Measurements from ENCODE around the gene RASAL2.
"Not testable (repeated sequence)": the region's sequence is repeated elsewhere in the genome, so short reads cannot be mapped to it uniquely, and the experiment has no call there.

Gene RASAL2

GRCh38 chr1:178092878-178093493, 918 bp upstream of the RASAL2 start:
- Mint-ChIP-seq H3K9me3 (peaks cover 11% of the 10 kb centered on the region), H3K27ac (no peak overlapping the region), H3K36me3 (no peaks in the 10 kb centered on the region), H3K4me1 (peaks cover 6% of the 10 kb centered on the region), H3K4me3 (peak overlapping the region; percentile 46)
- DNase-seq (ENCODE audit: low spot score in 2 of 2), result no peak
- no peak for ATAC-seq

- H3K9me3 Mint-ChIP-seq, result peaks cover 7% of the 10 kb centered on the region
- no peaks in the 10 kb centered on the region for H3K36me3 Mint-ChIP-seq
- peaks cover 6% of the 10 kb centered on the region for H3K4me1 Mint-ChIP-seq
- no peak overlapping the region for H3K27ac Mint-ChIP-seq
- peak overlapping the region; percentile 46 for H3K4me3 Mint-ChIP-seq
- ATAC-seq (peak; percentile 51), DNase-seq (ENCODE audit: low spot score in 2 of 2) (no peak)
These were observed 382 bp upstream of the RASAL2 start for GRCh38 chr1:178093494-178093950.

GRCh38 chr1:178094739-178095645, 1.1 kb downstream of the RASAL2 start:
- Mint-ChIP-seq H3K27ac (no peak overlapping the region), H3K36me3 (no peaks in the 10 kb centered on the region), H3K4me3 (no peak overlapping the region), H3K4me1 (peaks cover 6% of the 10 kb centered on the region), H3K9me3 (peaks cover 3% of the 10 kb centered on the region)
- ATAC-seq (no peak), DNase-seq (ENCODE audit: low spot score in 2 of 2) (no peak)

- H3K9me3 Mint-ChIP-seq, result peaks cover 3% of the 10 kb centered on the region
- DNase-seq (ENCODE audit: low spot score in 2 of 2) (no peak), ATAC-seq (no peak)
- H3K4me3 Mint-ChIP-seq, result no peak overlapping the region
- no peaks in the 10 kb centered on the region for H3K36me3 Mint-ChIP-seq
- H3K27ac Mint-ChIP-seq, result no peak overlapping the region
- peaks cover 6% of the 10 kb centered on the region for H3K4me1 Mint-ChIP-seq
These were observed 2.5 kb downstream of the RASAL2 start for GRCh38 chr1:178096421-178096820.

- Mint-ChIP-seq H3K27ac (no peak overlapping the region), H3K36me3 (no peaks in the 10 kb centered on the region), H3K9me3 (peaks cover 3% of the 10 kb centered on the region), H3K4me1 (peaks cover 3% of the 10 kb centered on the region), H3K4me3 (no peak overlapping the region)
- no peak for ATAC-seq
- no peak for DNase-seq (ENCODE audit: low spot score in 2 of 2)
These were observed 4.4 kb downstream of the RASAL2 start for GRCh38 chr1:178098262-178098661.

- Mint-ChIP-seq H3K36me3 (no peaks in the 10 kb centered on the region), H3K27ac (no peak overlapping the region)
These were observed 7.3 kb downstream of the RASAL2 start for GRCh38 chr1:178101266-178101630.

GRCh38 chr1:178101654-178102053, 7.8 kb downstream of the RASAL2 start:
- H3K36me3 Mint-ChIP-seq, result no peaks in the 10 kb centered on the region
- H3K27ac Mint-ChIP-seq, result no peak overlapping the region
- DNase-seq (ENCODE audit: low spot score in 2 of 2), result no peak
- no peak overlapping the region for H3K4me3 Mint-ChIP-seq
- H3K9me3 Mint-ChIP-seq, result no peaks in the 10 kb centered on the region
- ATAC-seq, result no peak
- H3K4me1 Mint-ChIP-seq, result no peaks in the 10 kb centered on the region

More at GRCh38 chr1:178101266-178101630, 7.3 kb downstream of the RASAL2 start:
- H3K4me1 Mint-ChIP-seq, result no peaks in the 10 kb centered on the region
- no peak overlapping the region for H3K4me3 Mint-ChIP-seq
- H3K9me3 Mint-ChIP-seq, result no peaks in the 10 kb centered on the region
- ATAC-seq (no peak), DNase-seq (ENCODE audit: low spot score in 2 of 2) (no peak)

- ATAC-seq (no peak), DNase-seq (ENCODE audit: low spot score in 2 of 2) (no peak)
- Mint-ChIP-seq H3K27ac (no peak overlapping the region), H3K4me3 (no peak overlapping the region), H3K36me3 (no peaks in the 10 kb centered on the region), H3K9me3 (no peaks in the 10 kb centered on the region), H3K4me1 (no peaks in the 10 kb centered on the region)
These were observed 8.3 kb downstream of the RASAL2 start for GRCh38 chr1:178102218-178102617.

GRCh38 chr1:178107823-178108222, 13.9 kb downstream of the RASAL2 start:
- no peak overlapping the region for H3K4me3 Mint-ChIP-seq
- DNase-seq (ENCODE audit: low spot score in 2 of 2) (no peak), ATAC-seq (no peak)
- no peaks in the 10 kb centered on the region for H3K36me3 Mint-ChIP-seq
- no peaks in the 10 kb centered on the region for H3K4me1 Mint-ChIP-seq
- H3K9me3 Mint-ChIP-seq, result no peaks in the 10 kb centered on the region
- H3K27ac Mint-ChIP-seq, result no peak overlapping the region

- no peaks in the 10 kb centered on the region for H3K9me3 Mint-ChIP-seq
- H3K4me3 Mint-ChIP-seq, result no peak overlapping the region
- no peak overlapping the region for H3K27ac Mint-ChIP-seq
- no peaks in the 10 kb centered on the region for H3K36me3 Mint-ChIP-seq
- DNase-seq (ENCODE audit: low spot score in 2 of 2), result no peak
- no peaks in the 10 kb centered on the region for H3K4me1 Mint-ChIP-seq
- no peak for ATAC-seq
These were observed 15.6 kb downstream of the RASAL2 start for GRCh38 chr1:178109348-178110143.

GRCh38 chr1:178115260-178115659, 21.4 kb downstream of the RASAL2 start:
- ATAC-seq (no peak), DNase-seq (ENCODE audit: low spot score in 2 of 2) (no peak)
- H3K4me1 Mint-ChIP-seq, result no peaks in the 10 kb centered on the region
- H3K9me3 Mint-ChIP-seq, result peaks cover 6% of the 10 kb centered on the region
- no peaks in the 10 kb centered on the region for H3K36me3 Mint-ChIP-seq
- H3K4me3 Mint-ChIP-seq, result no peak overlapping the region
- H3K27ac Mint-ChIP-seq, result no peak overlapping the region

GRCh38 chr1:178118524-178118923, 24.6 kb downstream of the RASAL2 start:
- Mint-ChIP-seq H3K27ac (no peak overlapping the region), H3K36me3 (no peaks in the 10 kb centered on the region), H3K4me3 (no peak overlapping the region), H3K9me3 (peaks cover 6% of the 10 kb centered on the region), H3K4me1 (no peaks in the 10 kb centered on the region)
- DNase-seq (ENCODE audit: low spot score in 2 of 2) (no peak), ATAC-seq (no peak)

GRCh38 chr1:178119628-178120027, 25.7 kb downstream of the RASAL2 start:
- Mint-ChIP-seq H3K27ac (no peak overlapping the region), H3K4me3 (no peak overlapping the region), H3K36me3 (no peaks in the 10 kb centered on the region), H3K9me3 (peaks cover 6% of the 10 kb centered on the region), H3K4me1 (no peaks in the 10 kb centered on the region)
- DNase-seq (ENCODE audit: low spot score in 2 of 2) (no peak), ATAC-seq (no peak)

GRCh38 chr1:178120088-178120487, 26.2 kb downstream of the RASAL2 start:
- Mint-ChIP-seq H3K4me3 (no peak overlapping the region), H3K27ac (no peak overlapping the region), H3K9me3 (peaks cover 6% of the 10 kb centered on the region), H3K4me1 (no peaks in the 10 kb centered on the region), H3K36me3 (no peaks in the 10 kb centered on the region)
- DNase-seq (ENCODE audit: low spot score in 2 of 2), result no peak
- ATAC-seq, result no peak

GRCh38 chr1:178120520-178121052, 26.7 kb downstream of the RASAL2 start:
- not testable (repeated sequence) for ATAC-seq; H3K9me3 Mint-ChIP-seq; H3K36me3 Mint-ChIP-seq; H3K27ac Mint-ChIP-seq; H3K4me3 Mint-ChIP-seq; H3K4me1 Mint-ChIP-seq; DNase-seq (ENCODE audit: low spot score in 2 of 2)

Data from stimulated activated effector memory CD8-positive, alpha-beta T cell treated with anti-CD3 and anti-CD28 coated beads, Interleukin-12 subunit alpha, Interleukin-12 subunit beta, amount 100 ng/mL, for 72 hours (primary cell).